Neural cell (in vitro differentiated cells): ENCODE results near the gene ABCC8. TPM values are rescaled to one million over a fixed set of nuclear protein-coding genes. Genes with fewer than 3 reads are reported as not detected.

Source experiments
- H2AFZ ChIP-seq: fragments of 200-600, 300-800 bp; sonication (generic), shearing (Covaris generic); 2 replicates; pipeline ENCODE4 v1.6.0; 2014; ENCODE audit warnings: low read depth, mild to moderate bottlenecking, antibody characterized with exemption, low read length, moderate library complexity
- H3F3A ChIP-seq: fragments of 200-600 bp; shearing (Covaris generic); 2 replicates; pipeline ENCODE4 v1.6.1; 2016; ENCODE audit warnings: mild to moderate bottlenecking, moderate library complexity, mixed read lengths, antibody characterized with exemption, low read length; ENCODE audit not compliant: insufficient read depth, poor library complexity, severe bottlenecking
- H3K27ac ChIP-seq: fragments of 200-600, 300-800 bp; sonication (generic), shearing (Covaris generic); 2 replicates; pipeline ENCODE4 v1.5.1; 2014; ENCODE audit warnings: mild to moderate bottlenecking, low read length, moderate library complexity
- H3K27me3 ChIP-seq: fragments of 300-800, 200-600 bp; sonication (generic), shearing (Covaris generic); 2 replicates; pipeline ENCODE4 v1.6.0; 2014; ENCODE audit warnings: mild to moderate bottlenecking, low read depth, low read length, moderate library complexity; ENCODE audit not compliant: insufficient read depth
- H3K36me3 ChIP-seq: fragments of 300-800, 200-600 bp; sonication (generic), shearing (Covaris generic); 2 replicates; pipeline ENCODE4 v1.5.1; 2014; ENCODE audit warnings: mild to moderate bottlenecking, antibody characterized with exemption, low read length, moderate library complexity; ENCODE audit not compliant: insufficient read depth
- H3K4me2 ChIP-seq: fragments of 300-800, 200-600 bp; sonication (generic), shearing (Covaris generic); 2 replicates; pipeline ENCODE4 v1.6.0; 2014; ENCODE audit warnings: mild to moderate bottlenecking, low read length
- H3K4me3 ChIP-seq: fragments of 300-800, 200-600 bp; sonication (generic), shearing (Covaris generic); 2 replicates; pipeline ENCODE4 v1.5.1; 2014; ENCODE audit warnings: mild to moderate bottlenecking, low read length, moderate library complexity
- H3K79me2 ChIP-seq: fragments of 200-600 bp; shearing (Covaris generic); replicated peaks from 2 replicates; pipeline ENCODE4 v1.6.0; 2014; ENCODE audit warnings: mild to moderate bottlenecking, low read length, moderate library complexity; ENCODE audit not compliant: insufficient read depth
- H3K9ac ChIP-seq: fragments of 300-800, 200-600 bp; sonication (generic), shearing (Covaris generic); 2 replicates; pipeline ENCODE4 v1.6.1; 2016; ENCODE audit warnings: mild to moderate bottlenecking, low read length, mixed read lengths
- H3K9me2 ChIP-seq: fragments of 200-600 bp; shearing (Covaris generic); 2 replicates; pipeline ENCODE4 v1.6.1; 2016; ENCODE audit warnings: mild to moderate bottlenecking, low read length, mixed read lengths; ENCODE audit not compliant: insufficient read depth
- H3K9me3 ChIP-seq: fragments of 200-600, 300-800 bp; sonication (generic), shearing (Covaris generic); 2 replicates; pipeline ENCODE4 v1.6.1; 2016; ENCODE audit warnings: mild to moderate bottlenecking, mixed run types, low read length, moderate library complexity, mixed read lengths
- H4K20me1 ChIP-seq: fragments of 200-600 bp; shearing (Covaris generic); 2 replicates; pipeline ENCODE4 v1.6.1; 2016; ENCODE audit warnings: mild to moderate bottlenecking, mixed run types; ENCODE audit not compliant: insufficient read depth
- EP300 ChIP-seq: fragments of 450-650 bp; conservative IDR thresholded peaks from 2 replicates; pipeline ENCODE4 v1.6.1; 2014; ENCODE audit warnings: antibody characterized with exemption, mild to moderate bottlenecking, moderate library complexity; ENCODE audit not compliant: poor library complexity, severe bottlenecking
- EZH2 ChIP-seq: fragments of 200-600, 300-800 bp; shearing (Covaris generic), sonication (generic); IDR thresholded peaks from 2 replicates; pipeline ENCODE4 v1.6.1; 2014; ENCODE audit warnings: antibody characterized with exemption, low read length, borderline replicate concordance, mild to moderate bottlenecking; ENCODE audit not compliant: insufficient read depth, poor library complexity, severe bottlenecking
- MXI1 ChIP-seq: fragments of 450-650 bp; conservative IDR thresholded peaks from 2 replicates; pipeline ENCODE4 v1.6.1; 2014; ENCODE audit warnings: antibody characterized with exemption, mild to moderate bottlenecking; ENCODE audit not compliant: poor library complexity, severe bottlenecking
- POLR2AphosphoS5 ChIP-seq: IDR thresholded peaks from 2 replicates; pipeline ENCODE4 v1.6.1; 2012
- RAD21 ChIP-seq: fragments of 450-650 bp; conservative IDR thresholded peaks from 2 replicates; pipeline ENCODE4 v1.6.1; 2014; ENCODE audit warnings: antibody characterized with exemption, mild to moderate bottlenecking, moderate library complexity
- SMC3 ChIP-seq: fragments of 450-650 bp; conservative IDR thresholded peaks from 2 replicates; pipeline ENCODE4 v1.6.1; 2014; ENCODE audit warnings: antibody characterized with exemption, mild to moderate bottlenecking, moderate library complexity; ENCODE audit not compliant: poor library complexity
- TAF1 ChIP-seq: IDR thresholded peaks from 2 replicates; pipeline ENCODE4 v1.6.1; 2012; ENCODE audit warnings: low read depth
- polyA plus RNA-seq: library from polyadenylated mRNA; depleted of rRNA; stranded (reverse); fragments of >200 nt; gene quantifications from 2 replicates; pipeline ENCODE4 v1.2.3, GENCODE V29; 2014
- TF ChIP-seq, protein P1 (sequence below): IDR thresholded peaks from 2 replicates; pipeline ENCODE4 v1.6.1; 2012; ENCODE audit warnings: borderline replicate concordance
- TF ChIP-seq, protein P2 (sequence below): fragments of 450-650 bp; IDR thresholded peaks from 2 replicates; pipeline ENCODE4 v1.5.1; 2014; ENCODE audit warnings: antibody characterized with exemption, mild to moderate bottlenecking, moderate library complexity; ENCODE audit not compliant: poor library complexity, severe bottlenecking

Gene ABCC8
- polyA plus RNA-seq, 1 donor from 2014 or later = 13.2 TPM

DNA sequence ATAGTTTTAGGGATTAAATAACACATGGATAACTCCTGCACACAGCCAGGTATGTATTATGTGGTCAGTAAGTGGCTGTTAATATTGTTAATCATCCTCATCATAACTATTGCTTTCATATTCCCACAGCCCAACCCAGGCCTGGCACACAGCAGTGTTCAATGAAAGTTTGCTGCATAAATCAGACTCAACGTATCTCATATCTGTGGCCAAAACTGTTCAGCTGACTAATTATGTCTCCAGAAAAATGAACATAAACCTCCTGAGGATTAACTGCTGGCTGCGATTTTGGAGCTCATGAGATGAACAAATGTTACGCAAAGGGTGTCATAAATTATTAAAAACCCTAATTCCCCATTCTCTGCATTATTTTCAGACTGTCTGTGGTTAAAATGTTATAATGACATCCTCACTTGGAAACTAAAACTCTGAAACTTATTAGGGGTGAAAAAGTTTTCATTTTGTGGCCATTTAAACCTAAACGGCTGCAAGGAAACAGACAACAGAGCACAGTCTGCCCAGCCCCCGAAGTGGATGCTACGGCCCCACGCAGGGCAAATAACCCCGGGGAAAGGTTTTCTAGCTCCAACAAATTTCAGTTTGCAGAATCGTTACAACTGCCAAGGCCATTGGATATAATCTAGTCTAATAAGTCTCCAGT, 17.3 kb downstream of the ABCC8 start:
- no peak overlapping the region for H3K4me2 ChIP-seq
- H3K79me2 ChIP-seq = no peaks in the 10 kb centered on the region
- H3F3A ChIP-seq = no peaks in the 10 kb centered on the region
- H3K9ac ChIP-seq = no peak overlapping the region
- H3K36me3 ChIP-seq = no peaks in the 10 kb centered on the region
- no peaks in the 10 kb centered on the region for H3K9me3 ChIP-seq
- no peaks in the 10 kb centered on the region for H4K20me1 ChIP-seq
- H3K9me2 ChIP-seq = no peaks in the 10 kb centered on the region
- TF ChIP-seq EZH2 (no peak), EP300 (no peak), POLR2AphosphoS5 (no peak), MXI1 (no peak), TAF1 (no peak), RAD21 (no peak), SMC3 (no peak)
- TF ChIP-seq, protein P1, sequence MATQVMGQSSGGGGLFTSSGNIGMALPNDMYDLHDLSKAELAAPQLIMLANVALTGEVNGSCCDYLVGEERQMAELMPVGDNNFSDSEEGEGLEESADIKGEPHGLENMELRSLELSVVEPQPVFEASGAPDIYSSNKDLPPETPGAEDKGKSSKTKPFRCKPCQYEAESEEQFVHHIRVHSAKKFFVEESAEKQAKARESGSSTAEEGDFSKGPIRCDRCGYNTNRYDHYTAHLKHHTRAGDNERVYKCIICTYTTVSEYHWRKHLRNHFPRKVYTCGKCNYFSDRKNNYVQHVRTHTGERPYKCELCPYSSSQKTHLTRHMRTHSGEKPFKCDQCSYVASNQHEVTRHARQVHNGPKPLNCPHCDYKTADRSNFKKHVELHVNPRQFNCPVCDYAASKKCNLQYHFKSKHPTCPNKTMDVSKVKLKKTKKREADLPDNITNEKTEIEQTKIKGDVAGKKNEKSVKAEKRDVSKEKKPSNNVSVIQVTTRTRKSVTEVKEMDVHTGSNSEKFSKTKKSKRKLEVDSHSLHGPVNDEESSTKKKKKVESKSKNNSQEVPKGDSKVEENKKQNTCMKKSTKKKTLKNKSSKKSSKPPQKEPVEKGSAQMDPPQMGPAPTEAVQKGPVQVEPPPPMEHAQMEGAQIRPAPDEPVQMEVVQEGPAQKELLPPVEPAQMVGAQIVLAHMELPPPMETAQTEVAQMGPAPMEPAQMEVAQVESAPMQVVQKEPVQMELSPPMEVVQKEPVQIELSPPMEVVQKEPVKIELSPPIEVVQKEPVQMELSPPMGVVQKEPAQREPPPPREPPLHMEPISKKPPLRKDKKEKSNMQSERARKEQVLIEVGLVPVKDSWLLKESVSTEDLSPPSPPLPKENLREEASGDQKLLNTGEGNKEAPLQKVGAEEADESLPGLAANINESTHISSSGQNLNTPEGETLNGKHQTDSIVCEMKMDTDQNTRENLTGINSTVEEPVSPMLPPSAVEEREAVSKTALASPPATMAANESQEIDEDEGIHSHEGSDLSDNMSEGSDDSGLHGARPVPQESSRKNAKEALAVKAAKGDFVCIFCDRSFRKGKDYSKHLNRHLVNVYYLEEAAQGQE = no peak
- TF ChIP-seq, protein P2, sequence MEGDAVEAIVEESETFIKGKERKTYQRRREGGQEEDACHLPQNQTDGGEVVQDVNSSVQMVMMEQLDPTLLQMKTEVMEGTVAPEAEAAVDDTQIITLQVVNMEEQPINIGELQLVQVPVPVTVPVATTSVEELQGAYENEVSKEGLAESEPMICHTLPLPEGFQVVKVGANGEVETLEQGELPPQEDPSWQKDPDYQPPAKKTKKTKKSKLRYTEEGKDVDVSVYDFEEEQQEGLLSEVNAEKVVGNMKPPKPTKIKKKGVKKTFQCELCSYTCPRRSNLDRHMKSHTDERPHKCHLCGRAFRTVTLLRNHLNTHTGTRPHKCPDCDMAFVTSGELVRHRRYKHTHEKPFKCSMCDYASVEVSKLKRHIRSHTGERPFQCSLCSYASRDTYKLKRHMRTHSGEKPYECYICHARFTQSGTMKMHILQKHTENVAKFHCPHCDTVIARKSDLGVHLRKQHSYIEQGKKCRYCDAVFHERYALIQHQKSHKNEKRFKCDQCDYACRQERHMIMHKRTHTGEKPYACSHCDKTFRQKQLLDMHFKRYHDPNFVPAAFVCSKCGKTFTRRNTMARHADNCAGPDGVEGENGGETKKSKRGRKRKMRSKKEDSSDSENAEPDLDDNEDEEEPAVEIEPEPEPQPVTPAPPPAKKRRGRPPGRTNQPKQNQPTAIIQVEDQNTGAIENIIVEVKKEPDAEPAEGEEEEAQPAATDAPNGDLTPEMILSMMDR = no peak
- H3K4me3 ChIP-seq = no peak overlapping the region
- H2AFZ ChIP-seq = no peak overlapping the region
- H3K27me3 ChIP-seq = no peaks in the 10 kb centered on the region
- H3K27ac ChIP-seq = no peak overlapping the region

DNA sequence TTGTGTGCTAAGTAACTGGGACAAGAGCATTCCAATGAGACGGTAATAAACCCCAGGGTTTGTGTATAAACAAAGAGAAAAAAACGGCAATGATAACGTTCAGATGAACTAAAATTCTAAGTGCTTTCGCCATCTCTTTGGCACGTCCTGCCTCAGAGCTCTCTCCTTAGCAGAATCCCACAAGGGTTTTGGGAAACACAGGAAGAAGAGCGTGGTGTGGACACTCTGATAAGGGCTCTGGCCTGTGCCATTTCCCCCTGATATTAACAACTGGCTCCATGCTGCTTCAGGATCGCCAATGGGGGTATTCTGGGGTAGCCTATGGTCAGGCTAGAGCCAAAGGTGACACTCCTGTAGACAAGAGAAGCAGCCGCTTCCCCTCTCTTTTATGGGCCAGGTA, 18.4 kb downstream of the ABCC8 start:
- Histone ChIP-seq H3K9me2 (no peaks in the 10 kb centered on the region), H3K27me3 (no peaks in the 10 kb centered on the region), H3K27ac (no peak overlapping the region), H3K4me3 (no peak overlapping the region), H3K79me2 (no peaks in the 10 kb centered on the region), H3K9me3 (no peaks in the 10 kb centered on the region), H3F3A (no peaks in the 10 kb centered on the region), H3K9ac (no peak overlapping the region), H2AFZ (no peak overlapping the region), H3K36me3 (no peaks in the 10 kb centered on the region), H3K4me2 (no peak overlapping the region), H4K20me1 (no peaks in the 10 kb centered on the region)
- no peak for TF ChIP-seq MXI1
- no peak for TF ChIP-seq EZH2
- no peak for TF ChIP-seq TAF1
- TF ChIP-seq POLR2AphosphoS5 = no peak
- no peak for TF ChIP-seq RAD21
- TF ChIP-seq, protein P2 = no peak
- TF ChIP-seq, protein P1 = no peak
